GM18868 (cell line): ENCODE measurements around the gene CACNA1D.

Experiments used
- ATAC-seq: cut with Tn5 transposase; IDR thresholded peaks from one replicate; pipeline ENCODE4 v1.9.1; 2021; ENCODE audit warnings: mild to moderate bottlenecking, moderate library complexity; ENCODE audit not compliant: unreplicated experiment

Gene CACNA1D

GRCh38 chr3:53708001-53708621, 213.7 kb downstream of the CACNA1D start:
- no peak for ATAC-seq

- ATAC-seq: no peak
These were observed 214.8 kb downstream of the CACNA1D start for GRCh38 chr3:53709256-53709655.

- peak; percentile 77 for ATAC-seq
These were observed 215.7 kb downstream of the CACNA1D start for GRCh38 chr3:53709860-53710674.

DNA sequence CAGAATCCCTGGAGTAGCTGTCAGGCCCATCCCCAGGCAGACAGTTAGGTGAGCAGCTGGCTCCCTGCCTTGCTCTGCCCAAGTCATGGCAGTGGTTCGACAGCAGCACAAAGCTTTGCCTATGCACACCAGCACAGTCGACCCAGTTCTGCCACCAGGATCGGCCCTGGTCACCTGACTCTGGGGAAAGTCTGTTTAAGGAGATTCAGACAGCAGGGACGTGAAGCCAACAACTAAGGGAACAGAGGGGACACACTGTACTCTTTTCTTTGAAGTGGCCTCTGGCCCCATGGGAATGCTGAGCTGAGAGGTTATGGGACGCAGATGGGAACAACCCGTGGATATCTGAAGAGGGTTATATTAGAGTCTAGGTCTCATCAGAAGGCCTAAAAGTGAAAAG, 217.0 kb downstream of the CACNA1D start:
- no peak for ATAC-seq

- peak; percentile 48 for ATAC-seq
These were observed 218.5 kb downstream of the CACNA1D start for GRCh38 chr3:53712817-53713388.

- ATAC-seq: no peak
These were observed 219.2 kb downstream of the CACNA1D start for GRCh38 chr3:53713626-53714025.

- ATAC-seq: no peak
These were observed 221.5 kb downstream of the CACNA1D start for GRCh38 chr3:53715815-53716483.

- ATAC-seq: no peak
These were observed 222.6 kb downstream of the CACNA1D start for GRCh38 chr3:53716998-53717397.

GRCh38 chr3:53718462-53718861, 224.1 kb downstream of the CACNA1D start:
- ATAC-seq: no peak

- no peak for ATAC-seq
These were observed 225.4 kb downstream of the CACNA1D start for GRCh38 chr3:53719796-53720195.

DNA sequence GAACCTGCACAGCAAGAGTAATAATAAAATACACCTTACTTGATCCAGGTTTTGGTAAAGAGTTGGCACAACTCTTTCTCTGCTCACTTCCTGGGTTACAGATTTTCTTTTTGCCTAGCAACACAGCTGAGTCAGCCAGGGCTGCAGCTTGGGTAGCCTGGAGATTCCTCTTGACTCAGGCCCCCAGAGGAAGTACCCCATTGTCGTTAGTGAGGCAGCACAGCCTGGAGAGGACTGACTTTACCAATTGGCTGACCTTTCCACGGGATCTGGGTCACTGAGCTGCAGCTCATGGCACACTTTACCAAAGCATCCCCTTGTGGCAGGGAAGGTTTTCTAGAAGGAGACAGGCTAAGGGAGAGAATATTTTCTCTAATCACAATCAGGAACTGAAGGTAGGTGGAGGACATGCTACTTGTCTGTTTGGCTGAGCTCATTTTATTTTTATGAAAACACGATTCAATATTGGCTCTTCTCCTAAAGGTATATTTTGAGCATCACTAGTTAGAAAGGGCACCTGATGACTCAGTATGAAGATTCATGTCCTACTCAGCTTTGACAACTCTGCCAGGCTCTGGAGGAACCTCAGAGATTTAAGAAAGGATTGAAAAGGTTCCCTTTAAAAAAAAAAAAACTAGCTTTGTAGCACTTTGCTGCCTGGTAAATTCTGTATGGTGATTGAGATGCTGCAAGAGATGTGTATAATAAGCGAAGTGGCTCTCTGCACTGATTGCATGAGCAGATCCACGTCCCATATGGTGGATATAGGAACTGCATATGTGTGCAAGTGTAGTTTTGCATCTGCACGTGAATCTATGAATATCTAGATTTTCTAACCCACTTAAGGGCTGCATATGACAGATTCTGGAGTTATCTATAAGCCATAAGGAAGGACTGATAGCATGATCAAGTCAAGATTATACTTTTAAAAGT, 227.0 kb downstream of the CACNA1D start:
- no peak for ATAC-seq

DNA sequence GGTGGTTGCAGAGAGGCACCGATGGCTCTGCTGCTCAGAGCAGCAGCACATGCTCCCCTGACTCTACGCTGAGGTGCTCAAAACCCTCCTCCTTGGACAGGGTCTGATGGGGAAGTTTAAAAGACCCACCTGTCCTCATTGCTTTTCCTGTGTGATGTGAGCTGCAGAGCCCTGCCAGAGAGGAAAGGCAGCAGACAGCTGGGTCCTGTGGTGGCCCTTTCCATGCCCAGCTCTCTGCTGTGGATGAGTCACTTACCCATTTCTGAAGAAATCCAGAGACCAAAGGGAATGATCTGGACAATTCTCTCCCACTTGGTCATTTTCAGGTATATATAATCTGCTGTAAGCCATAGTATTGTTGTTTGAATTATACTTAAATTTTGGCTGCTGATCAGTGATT, 230.2 kb downstream of the CACNA1D start:
- ATAC-seq: no peak

GRCh38 chr3:53725387-53725995, 231.1 kb downstream of the CACNA1D start:
- no peak for ATAC-seq

DNA sequence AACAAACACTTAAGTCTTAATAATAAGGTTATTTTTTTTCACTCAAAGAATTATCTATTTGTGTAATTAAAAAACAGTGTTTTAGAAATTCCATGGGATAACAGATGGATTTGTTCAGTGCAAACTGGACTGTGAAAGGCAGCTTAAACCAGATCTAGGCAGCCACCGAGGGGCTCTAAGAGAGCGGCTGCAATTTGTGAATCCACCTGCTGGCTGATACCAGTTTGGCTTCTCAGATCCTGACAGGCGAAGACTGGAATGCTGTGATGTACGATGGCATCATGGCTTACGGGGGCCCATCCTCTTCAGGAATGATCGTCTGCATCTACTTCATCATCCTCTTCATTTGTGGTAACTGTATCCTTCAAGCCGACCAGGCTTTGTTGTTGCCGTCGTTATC, 232.2 kb downstream of the CACNA1D start:
- no peak for ATAC-seq

DNA sequence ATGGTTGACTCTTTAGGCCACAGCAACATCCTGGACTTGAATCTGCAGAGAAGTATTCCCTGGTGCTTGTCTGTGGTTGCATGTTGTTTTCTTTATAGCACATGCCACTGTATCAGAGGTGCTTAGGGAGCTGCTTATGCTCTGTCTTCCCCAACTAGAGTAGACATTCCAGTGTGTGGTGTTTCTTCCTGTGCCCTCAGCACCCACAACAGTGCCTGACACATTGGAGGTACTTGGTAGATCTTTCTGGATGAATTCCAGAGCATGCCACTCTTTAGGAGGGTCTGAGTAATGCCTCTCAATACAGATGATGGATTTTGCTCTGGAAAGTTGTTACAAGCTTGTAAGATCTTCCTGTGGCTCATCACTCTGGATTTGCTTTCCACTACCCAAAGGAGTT, 234.2 kb downstream of the CACNA1D start:
- ATAC-seq: no peak

DNA sequence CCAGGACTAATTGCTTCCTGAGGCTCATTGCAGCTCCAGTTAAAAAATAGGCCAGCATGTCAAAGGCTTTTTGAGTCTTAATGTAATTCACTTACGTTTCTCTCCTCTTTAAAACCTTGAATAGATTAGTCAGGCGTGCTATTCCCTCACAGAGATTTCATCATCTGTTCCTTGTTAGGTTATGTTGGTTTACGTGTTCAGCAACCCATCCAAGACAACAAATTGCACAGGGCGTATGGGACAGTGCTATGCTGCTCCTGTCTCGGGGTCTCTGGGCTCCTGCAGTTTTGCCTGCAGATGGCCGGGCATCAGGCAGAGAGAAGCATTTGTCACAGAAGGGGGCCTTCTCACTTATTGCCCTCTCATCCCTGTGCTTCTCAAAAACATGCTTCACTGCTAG, 234.7 kb downstream of the CACNA1D start:
- ATAC-seq: no peak

DNA sequence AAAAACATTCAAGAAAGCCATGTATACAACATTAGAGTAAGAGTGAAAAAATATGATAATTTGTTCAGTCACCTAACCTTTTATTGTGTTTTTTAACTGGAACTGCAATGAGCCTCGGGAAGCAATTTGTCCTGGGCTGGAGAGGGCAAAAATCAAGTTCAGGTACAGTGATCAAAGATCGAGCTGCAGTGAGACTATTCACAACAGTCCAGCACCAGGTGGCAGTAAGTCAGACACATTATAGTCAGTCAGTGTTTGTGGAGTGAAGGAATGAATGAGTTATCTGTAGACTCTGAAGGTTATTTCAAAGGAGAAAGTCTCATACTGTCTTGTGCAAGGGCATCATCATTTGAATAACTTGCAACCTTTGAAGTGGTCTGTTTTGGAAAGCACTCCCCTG, 235.2 kb downstream of the CACNA1D start:
- peak; percentile 76 for ATAC-seq

GRCh38 chr3:53730576-53730975, 236.2 kb downstream of the CACNA1D start:
- no peak for ATAC-seq

DNA sequence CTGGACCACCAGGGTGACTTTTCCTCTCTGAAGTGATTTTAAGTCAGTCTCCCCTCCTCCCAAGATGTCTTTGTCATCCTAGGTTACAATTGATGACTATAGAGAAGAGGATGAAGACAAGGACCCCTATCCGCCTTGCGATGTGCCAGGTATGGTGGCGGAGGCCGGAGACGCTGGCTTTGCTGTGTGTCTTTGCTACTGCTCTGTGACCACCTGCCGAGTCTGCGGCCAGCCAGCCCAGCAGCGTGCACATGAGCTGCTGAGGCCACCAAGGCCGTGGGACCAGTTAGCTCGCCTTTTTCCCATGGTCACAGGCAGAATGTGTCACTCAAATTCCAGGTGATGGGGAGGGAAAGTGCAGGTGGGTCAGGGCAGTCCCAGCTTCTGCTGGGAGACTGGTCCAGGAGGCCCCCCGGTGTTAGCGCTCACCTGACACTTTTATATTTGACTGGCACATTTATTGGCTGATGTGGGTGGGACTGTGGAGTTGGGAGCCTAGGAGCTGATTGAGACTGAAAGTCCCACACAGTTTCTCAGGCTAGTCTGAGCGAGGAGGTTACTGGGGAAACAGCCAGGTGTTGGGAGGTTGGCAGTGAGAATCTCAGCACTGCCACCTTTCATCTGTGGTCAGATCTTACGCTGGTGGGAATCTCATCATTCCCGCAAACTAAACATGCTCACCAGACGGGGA, 237.7 kb downstream of the CACNA1D start:
- peak; percentile 66 for ATAC-seq

DNA sequence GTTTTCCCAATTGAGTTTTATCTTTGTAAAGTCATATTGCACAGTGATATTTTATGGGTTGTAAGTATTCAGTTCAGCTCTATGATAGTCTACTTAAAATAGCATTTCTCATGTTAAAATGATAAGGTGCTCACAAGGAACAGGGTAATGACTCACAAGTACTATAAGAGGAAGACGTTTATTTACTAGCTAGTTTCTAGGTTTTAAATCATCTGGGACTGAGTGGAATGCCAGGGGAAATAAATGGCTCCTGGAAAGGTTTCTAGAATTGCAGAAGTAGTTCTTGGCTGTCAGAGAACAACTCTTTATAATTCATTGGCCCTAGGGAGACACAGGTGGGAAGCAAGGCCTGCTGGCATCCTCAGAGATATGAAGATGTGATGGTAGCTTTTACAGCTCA, 239.0 kb downstream of the CACNA1D start:
- no peak for ATAC-seq
